ENCODE measurements around the gene IL23R.

DNA sequence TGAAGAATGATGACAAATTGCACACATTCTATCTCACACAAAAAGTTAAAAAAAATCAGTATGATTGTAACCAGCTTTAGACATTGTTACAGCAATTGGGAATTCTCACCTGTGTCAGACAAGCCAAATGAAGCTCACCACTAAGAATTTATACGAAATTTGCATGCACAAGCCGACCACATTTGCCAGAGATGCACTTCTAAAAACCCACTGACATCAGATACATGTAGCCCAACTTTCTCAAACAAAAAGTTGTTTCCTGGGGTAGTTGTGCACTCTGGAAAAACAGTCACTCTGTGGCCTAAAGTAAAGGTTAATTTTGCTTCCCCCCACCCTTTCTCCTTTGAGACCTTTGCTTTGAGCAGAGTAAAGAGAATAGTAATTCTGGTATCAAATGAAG, 73.5 kb downstream of the IL23R start:
- TF ChIP-seq SIN3A (IDR thresholded peaks at IDR 0.05; ENCODE audit: borderline replicate concordance, insufficient read depth, low read length): no peak
- TF ChIP-seq, protein P1, sequence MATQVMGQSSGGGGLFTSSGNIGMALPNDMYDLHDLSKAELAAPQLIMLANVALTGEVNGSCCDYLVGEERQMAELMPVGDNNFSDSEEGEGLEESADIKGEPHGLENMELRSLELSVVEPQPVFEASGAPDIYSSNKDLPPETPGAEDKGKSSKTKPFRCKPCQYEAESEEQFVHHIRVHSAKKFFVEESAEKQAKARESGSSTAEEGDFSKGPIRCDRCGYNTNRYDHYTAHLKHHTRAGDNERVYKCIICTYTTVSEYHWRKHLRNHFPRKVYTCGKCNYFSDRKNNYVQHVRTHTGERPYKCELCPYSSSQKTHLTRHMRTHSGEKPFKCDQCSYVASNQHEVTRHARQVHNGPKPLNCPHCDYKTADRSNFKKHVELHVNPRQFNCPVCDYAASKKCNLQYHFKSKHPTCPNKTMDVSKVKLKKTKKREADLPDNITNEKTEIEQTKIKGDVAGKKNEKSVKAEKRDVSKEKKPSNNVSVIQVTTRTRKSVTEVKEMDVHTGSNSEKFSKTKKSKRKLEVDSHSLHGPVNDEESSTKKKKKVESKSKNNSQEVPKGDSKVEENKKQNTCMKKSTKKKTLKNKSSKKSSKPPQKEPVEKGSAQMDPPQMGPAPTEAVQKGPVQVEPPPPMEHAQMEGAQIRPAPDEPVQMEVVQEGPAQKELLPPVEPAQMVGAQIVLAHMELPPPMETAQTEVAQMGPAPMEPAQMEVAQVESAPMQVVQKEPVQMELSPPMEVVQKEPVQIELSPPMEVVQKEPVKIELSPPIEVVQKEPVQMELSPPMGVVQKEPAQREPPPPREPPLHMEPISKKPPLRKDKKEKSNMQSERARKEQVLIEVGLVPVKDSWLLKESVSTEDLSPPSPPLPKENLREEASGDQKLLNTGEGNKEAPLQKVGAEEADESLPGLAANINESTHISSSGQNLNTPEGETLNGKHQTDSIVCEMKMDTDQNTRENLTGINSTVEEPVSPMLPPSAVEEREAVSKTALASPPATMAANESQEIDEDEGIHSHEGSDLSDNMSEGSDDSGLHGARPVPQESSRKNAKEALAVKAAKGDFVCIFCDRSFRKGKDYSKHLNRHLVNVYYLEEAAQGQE (IDR thresholded peaks at IDR 0.05; ENCODE audit: insufficient read depth in 1 of 2, low read depth in 2 of 2, low read length in 2 of 2): no peak
